GM12873 (cell line): Measurements from ENCODE around the gene LMTK3.

ENCODE experiments used
- CTCF ChIP-seq: IDR thresholded peaks from 2 replicates; pipeline ENCODE4 v1.5.1; 2012; ENCODE audit warnings: low read depth, mild to moderate bottlenecking, moderate library complexity, low read length, control low read depth; ENCODE audit not compliant: insufficient read depth; ENCODE audit errors: missing control alignments

The LMTK3 gene

GRCh38 chr19:48444129-48444935 is 67.3 kb downstream of the LMTK3 start:
- TF ChIP-seq CTCF: no peak

GRCh38 chr19:48443731-48444128 is 67.9 kb downstream of the LMTK3 start:
- no peak for TF ChIP-seq CTCF

GRCh38 chr19:48443256-48443655 is 68.4 kb downstream of the LMTK3 start:
- TF ChIP-seq CTCF: no peak

GRCh38 chr19:48442116-48443035 is 69.3 kb downstream of the LMTK3 start:
- no peak for TF ChIP-seq CTCF

GRCh38 chr19:48441360-48442050 is 70.1 kb downstream of the LMTK3 start:
- TF ChIP-seq CTCF: no peak

GRCh38 chr19:48436586-48436985 is 75.0 kb downstream of the LMTK3 start:
- TF ChIP-seq CTCF: no peak
